GM08714 (cell line): ENCODE data around the gene NPAS3.

Source experiments
- H3K4me3 ChIP-seq: fragments of 200-500 bp; sonication (Bioruptor generic); 2 replicates; pipeline ENCODE4 v1.5.1; 2014; ENCODE audit warnings: mild to moderate bottlenecking, low read length, inconsistent platforms
- ZNF274 ChIP-seq: IDR thresholded peaks from 2 replicates; pipeline ENCODE4 v1.6.1; 2012; ENCODE audit warnings: mild to moderate bottlenecking, low read depth, low read length

NPAS3 gene

DNA sequence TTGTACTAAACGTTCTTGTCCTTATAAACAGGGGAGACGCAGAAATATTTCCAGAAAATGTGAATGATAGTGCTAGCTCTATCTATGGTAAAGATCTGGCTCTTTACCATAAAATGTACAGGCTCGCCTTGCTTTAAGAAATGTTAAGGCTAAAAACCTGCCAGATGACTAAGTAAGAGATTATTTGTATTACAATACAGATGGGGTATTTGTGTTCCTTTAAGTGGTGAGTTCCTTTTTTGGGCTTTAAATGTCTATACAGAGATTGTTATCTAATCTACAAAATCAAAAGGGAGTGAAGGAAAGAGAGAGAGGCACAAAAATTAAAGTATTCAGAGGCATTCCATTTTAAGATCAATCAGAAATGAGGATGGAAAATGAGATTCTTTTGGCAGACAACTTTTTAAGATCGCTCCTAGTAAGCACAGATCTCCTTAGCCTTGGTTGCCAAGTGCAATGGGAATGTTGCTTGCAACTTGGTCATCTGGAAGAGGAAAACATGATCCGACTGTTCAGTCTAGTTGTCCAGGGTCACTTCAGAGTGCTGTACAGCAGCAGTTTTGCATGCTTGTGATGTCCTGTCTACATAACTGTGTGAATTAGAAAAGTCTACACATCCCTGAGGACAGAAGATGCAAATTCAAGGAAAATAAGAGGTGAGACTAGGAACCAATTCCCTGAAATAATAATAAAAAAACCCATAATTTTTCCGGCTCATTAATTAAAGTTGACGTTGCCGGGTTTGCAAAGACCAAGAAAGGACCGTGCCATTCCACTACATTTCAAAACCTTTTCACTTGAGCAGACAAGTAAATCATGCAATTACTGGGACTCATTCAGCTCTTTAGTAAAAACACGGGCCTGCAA, 631.4 kb downstream of the NPAS3 start:
- no peak overlapping the region for H3K4me3 ChIP-seq
- TF ChIP-seq ZNF274: no peak

DNA sequence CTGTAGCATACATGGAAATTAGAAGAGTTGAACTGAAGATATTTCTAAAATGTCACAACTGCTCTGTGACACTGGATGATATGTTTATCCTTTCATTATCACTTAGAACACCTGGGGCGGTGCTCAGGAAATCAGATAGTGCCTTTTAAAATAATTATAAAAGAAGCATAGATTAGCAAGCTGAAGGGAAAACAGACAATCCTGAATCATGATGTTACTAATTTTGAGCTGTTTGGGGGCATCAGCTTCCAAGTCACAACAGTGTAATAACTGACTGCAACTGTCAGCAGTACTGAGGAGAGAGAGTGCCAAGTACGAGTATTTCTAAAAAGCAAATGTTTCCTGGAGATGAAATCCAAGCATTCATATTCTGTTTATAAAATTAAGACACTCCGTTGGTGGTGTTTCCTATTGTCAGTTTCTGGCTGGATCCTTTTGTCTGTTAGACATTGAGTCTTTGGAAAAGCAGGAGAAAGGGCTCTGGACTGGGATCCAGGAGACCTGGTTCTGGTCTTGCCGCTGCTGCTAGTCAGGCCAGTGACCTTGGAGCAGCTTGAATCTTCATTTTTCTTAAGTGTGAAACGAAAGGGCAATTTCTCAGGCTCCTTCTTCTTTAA, 632.1 kb downstream of the NPAS3 start:
- no peak overlapping the region for H3K4me3 ChIP-seq
- TF ChIP-seq ZNF274: no peak

DNA sequence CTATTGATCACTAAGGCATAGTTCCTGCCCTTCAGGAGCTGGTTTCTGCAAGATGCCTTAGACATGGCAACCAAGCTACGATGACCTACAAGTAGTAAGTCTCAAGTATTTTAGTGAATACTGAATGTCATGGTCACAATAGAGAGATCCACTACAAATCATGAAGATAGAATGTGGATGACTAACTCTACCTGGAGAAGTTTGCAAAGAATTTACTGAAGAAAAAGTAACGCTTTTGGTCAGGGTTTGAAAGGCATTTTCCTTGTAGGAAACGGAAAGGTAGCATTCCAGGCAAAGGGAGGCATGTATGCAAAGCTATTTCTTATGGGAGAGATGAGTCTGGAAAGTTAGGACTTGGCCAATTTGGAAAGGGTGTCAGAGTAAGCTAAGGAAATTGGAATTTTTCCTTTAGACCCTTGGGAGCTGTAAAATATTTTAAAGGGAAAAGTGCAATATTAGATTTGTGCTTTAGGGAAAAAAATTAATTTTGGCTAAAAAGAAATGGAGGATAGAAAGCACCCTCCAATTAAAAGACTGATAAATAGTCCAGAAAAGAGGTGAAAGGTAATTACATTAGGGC, 634.7 kb downstream of the NPAS3 start:
- no peak overlapping the region for H3K4me3 ChIP-seq
- no peak for TF ChIP-seq ZNF274

DNA sequence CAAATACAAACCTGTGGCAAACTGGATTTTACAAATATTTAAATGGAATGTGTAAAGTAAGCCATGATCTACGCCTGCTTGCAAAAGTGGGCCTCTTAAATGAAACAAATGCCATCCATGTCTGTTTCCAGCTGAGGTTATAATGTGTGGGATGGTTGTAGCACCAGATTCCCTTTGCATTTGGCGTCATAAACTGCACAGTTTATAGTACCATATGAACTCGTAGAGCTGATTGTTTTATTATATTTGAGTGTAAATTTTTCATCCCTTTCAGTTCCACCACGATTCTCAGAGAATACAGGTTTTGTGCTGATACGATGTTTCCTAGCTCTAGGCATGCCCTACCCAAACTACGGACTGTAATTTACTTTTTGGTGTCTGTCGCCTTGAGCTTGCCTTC, 637.3 kb downstream of the NPAS3 start:
- TF ChIP-seq ZNF274: no peak
- H3K4me3 ChIP-seq: no peak overlapping the region

DNA sequence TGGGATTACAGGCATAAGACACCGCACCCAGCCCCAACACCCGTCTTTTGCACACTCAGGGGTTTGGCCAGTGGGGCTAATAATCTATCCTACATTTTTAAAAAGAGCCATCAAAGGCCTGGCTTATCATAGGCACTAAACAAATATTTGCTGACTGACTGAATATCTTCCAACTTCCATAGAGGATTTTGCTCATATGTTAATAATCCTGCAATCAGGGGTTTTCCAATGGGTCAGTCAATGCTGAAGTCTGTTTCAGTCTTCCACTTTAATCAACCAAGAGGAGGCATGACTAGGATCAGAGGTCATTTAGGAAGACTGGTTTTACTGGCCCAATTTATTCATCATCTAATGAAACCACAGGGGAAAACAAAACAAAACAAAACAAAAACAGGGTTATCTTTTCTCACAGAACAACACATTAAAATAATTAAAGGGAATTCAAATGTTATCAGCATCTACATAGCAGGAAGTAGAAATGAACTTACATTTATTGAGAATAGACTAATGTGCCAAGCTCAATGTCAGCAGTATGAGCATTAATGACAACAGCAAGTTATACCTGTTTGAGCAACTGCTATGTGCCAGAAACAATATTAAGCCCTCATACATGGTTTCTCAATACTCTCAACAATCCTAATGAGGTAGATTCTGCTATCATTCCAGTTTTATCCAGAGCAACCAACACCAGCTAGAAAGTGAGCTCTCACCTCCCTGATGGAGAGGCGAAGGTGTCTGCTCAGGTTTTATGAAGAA, 640.0 kb downstream of the NPAS3 start:
- H3K4me3 ChIP-seq: no peak overlapping the region
- TF ChIP-seq ZNF274: no peak

DNA sequence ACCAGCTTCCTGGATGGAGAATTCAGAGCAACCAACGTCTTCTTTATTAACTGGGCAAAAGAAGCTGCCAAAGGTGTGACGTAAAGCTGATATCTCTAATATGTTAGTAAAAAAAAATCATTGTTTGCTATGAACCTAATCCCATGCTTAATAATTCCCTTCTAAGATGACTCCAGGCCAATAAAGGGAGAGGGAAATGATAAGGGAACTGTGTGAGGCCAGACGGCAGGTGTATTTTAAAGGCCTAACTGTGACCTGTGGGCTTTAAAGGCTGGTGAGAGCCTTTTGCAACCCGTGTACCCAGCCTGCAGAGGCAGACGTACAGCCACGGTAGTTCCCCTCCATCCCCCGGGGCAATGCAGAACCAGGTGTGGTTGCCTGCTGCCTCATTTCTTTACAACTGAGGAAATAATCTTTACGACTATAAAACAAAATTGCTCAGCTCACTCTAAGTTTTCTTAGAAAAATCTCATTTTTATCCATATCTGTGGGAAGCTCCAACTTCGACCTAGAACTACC, 641.6 kb downstream of the NPAS3 start:
- TF ChIP-seq ZNF274: no peak

DNA sequence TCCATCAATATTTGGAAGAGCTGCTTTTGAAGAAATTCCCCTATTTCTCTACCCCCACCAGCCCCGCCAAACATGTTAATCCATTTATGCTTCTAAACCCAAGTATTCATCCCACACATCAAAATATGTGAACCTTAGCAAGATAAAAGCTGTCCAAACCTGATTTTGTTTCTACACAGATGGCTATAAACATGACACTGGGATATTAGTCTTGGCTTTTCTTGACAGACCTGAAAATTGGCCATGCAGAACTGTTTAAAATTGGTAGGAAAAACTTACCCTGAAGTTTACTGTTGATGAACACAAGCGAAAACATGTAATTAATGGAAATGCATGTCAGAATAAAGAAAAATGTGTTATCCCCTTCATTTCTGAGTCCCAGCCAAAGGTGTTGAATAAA, 642.2 kb downstream of the NPAS3 start:
- H3K4me3 ChIP-seq: no peak overlapping the region
- TF ChIP-seq ZNF274: no peak

More for the DNA sequence above, 641.6 kb downstream of the NPAS3 start:
- H3K4me3 ChIP-seq: no peak overlapping the region

DNA sequence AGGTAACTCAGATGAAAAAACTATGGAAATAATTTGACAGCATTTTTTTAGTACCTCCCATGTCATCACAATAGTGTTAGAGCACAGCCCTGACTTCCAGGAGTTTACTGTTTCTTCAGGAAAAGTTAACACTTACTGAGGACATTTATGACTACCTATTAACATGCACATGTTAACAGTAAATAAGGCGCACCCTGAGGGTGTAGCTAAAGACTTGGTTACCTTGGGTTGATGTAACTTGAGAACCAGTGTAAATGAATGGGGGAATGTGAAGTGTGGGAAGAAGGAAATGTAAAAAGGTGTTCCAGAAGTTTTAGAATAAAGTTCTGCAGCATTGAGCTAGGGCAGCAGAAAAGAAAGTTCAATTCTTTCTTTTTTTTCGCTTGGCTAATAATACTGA, 646.0 kb downstream of the NPAS3 start:
- H3K4me3 ChIP-seq: no peak overlapping the region
- TF ChIP-seq ZNF274: no peak

DNA sequence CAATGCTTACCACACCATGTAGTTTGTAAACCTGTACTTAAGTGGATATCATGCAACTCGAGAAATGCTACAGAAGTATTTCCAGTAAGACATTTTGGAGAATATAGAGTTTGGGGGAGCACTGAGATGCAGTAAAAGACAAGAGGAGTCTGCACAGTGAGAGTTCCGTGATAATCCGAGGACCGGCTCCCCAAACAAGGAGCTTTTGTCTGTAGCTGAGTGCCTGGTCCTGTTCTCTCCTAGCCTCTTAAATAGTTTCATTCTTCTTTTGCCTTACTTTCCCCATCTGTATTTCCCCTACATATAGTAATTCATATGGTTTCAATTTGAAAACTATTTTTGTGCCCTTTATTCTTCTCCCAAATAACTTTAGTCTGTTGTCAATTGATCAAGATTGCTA, 648.1 kb downstream of the NPAS3 start:
- no peak for TF ChIP-seq ZNF274
- no peak overlapping the region for H3K4me3 ChIP-seq

DNA sequence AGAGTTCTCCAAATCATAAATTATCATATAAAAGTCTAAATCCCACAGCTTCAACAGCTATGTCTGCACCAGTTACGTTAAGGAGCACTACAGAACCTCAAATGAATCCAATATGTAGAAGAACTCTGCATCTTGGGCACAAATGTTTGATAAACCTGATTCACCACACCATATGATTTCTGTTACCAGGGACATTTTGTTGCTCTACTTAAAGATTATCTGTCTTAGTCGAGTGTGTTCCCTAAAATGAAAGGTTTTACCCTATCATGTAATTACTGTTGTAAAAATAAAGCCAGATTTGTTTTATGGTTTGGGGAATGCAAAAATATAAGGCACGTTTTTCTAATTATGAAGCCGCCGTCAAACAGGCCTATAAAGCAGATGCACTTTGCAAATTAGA, 649.1 kb downstream of the NPAS3 start:
- H3K4me3 ChIP-seq: no peak overlapping the region
- no peak for TF ChIP-seq ZNF274

DNA sequence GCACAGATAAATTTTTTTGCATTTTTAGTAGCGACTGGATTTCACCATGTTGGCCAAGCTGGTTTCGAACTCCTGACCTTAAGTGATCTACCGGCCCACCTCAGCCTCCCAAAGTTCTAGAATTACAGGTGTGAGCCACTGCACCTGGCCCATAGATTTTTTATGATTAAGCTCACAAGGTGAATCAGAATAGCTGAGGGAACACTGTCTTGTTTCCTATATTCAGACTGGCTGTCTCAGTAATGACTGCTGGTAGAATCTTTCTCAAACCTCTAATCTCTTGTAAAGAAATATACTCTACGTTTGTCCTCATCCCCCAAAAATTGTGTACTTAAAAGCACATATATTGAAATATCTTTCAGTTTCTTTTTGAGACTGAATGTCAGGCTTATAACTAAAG, 650.1 kb downstream of the NPAS3 start:
- no peak for TF ChIP-seq ZNF274
- H3K4me3 ChIP-seq: no peak overlapping the region

DNA sequence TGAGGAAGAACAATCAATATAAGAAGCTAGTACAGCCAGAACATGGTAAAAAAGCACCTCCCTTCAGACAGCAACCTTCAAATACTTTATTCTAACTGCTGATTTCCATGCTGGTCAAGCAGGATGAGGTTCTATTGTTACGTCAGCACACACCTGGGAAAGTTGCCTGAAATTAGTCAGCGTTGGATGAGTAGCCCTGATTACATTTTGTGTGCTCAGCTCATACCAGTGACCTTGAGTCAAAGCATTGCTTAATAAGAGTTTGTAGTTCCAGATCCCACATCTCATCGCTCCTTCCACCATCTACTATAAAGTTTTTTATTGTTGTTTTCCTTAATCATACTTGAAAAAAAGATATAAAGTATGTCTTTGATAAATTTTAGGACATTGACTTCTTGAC, 650.7 kb downstream of the NPAS3 start:
- no peak overlapping the region for H3K4me3 ChIP-seq
- TF ChIP-seq ZNF274: no peak

DNA sequence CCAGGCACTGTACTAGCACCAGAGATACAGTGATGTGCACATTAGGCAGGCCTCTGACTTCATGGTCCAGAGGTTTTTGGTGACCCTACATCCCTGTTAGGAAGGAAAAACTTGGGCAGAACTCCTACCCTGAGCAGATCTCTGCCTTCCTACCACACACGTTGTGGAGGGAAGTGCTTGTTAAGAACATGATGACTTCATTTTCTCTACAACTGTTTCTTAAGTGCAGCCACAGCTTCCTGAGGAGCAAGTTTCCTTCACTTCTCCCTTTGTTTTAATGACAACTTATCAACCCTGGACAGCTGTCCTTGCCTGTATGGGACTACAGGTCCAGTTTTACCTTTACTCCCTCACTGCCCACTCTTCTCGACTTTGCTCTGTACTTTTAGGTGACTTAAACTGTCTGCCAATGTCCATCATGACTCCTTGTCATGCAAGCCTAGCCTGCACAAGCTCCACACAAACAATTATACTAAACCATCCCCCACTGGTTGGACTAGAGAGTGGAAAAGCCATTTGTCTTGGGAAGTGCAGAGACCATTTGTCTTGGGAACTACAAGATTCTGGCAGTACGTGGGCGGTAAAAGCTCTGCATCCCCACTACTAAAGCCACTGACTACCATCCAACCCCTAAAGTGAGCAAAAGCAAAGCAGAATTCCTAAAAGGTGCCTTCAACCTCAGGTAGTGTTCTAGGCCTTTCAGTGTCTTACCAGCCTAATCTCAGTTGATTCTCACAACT, 652.4 kb downstream of the NPAS3 start:
- TF ChIP-seq ZNF274: no peak

More for the DNA sequence above, 652.4 kb downstream of the NPAS3 start:
- no peak overlapping the region for H3K4me3 ChIP-seq
